GM19193 (cell line): Measurements from ENCODE around the gene TBCB.

Experiments used
- POLR2A ChIP-seq: IDR thresholded peaks from 4 replicates; pipeline ENCODE4 v1.6.1; 2011; ENCODE audit not compliant: insufficient read depth, insufficient read length; ENCODE audit errors: extremely low read depth

The TBCB gene

GRCh38 chr19:36113425-36113824 lies 1.8 kb upstream of the TBCB start:
- TF ChIP-seq POLR2A = no peak

- TF ChIP-seq POLR2A = no peak
These were observed 1.2 kb upstream of the TBCB start for GRCh38 chr19:36113894-36114720.

GRCh38 chr19:36114721-36115452 lies 381 bp upstream of the TBCB start, which contains the start of gene POLR2I:
Gene POLR2I, minus strand, starts transcription at chr19:36114875. Its CDS starts 19 bp downstream, at chr19:36114856.
- TF ChIP-seq POLR2A = peak; percentile 74

GRCh38 chr19:36116344-36116637 lies 1.0 kb downstream of the TBCB start:
- TF ChIP-seq POLR2A = no peak

- no peak for TF ChIP-seq POLR2A
These were observed 5.1 kb downstream of the TBCB start for GRCh38 chr19:36120092-36120983.

- no peak for TF ChIP-seq POLR2A
These were observed 5.7 kb downstream of the TBCB start for GRCh38 chr19:36120984-36121358.

- no peak for TF ChIP-seq POLR2A
These were observed 6.3 kb downstream of the TBCB start for GRCh38 chr19:36121486-36122124.

GRCh38 chr19:36125557-36125956 lies 10.3 kb downstream of the TBCB start:
- TF ChIP-seq POLR2A = no peak

GRCh38 chr19:36128392-36128736 lies 13.1 kb downstream of the TBCB start:
- TF ChIP-seq POLR2A = no peak

GRCh38 chr19:36136964-36137686 lies 21.9 kb downstream of the TBCB start:
- TF ChIP-seq POLR2A = no peak

GRCh38 chr19:36139120-36139472 lies 23.8 kb downstream of the TBCB start:
- no peak for TF ChIP-seq POLR2A

GRCh38 chr19:36139473-36140303 lies 24.4 kb downstream of the TBCB start, which contains the start of gene CAPNS1:
Gene CAPNS1, plus strand, starts transcription at chr19:36140066. Its CDS starts 946 bp downstream, at chr19:36141012.
- TF ChIP-seq POLR2A = peak; percentile 80

- TF ChIP-seq POLR2A = peak; percentile 46
These were observed 25.2 kb downstream of the TBCB start for GRCh38 chr19:36140304-36141038.
